Adipocyte (in vitro differentiated cells): Measurements from ENCODE around the gene SMARCC2.

Source experiments
- DNase-seq: peaks from one replicate; pipeline ENCODE4 v3.0.0-alpha.2; 2015; ENCODE audit warnings: low read depth
- H3K27me3 ChIP-seq: replicated peaks from 2 replicates; pipeline ENCODE4 v1.7.0; 2013; ENCODE audit warnings: mild to moderate bottlenecking, low read length, moderate library complexity; ENCODE audit not compliant: control insufficient read depth, insufficient read depth
- H3K36me3 ChIP-seq: 2 replicates; pipeline ENCODE4 v1.7.0; 2013; ENCODE audit warnings: low read length, mild to moderate bottlenecking, moderate library complexity; ENCODE audit not compliant: control insufficient read depth, insufficient read depth, severe bottlenecking
- H3K4me1 ChIP-seq: 2 replicates; pipeline ENCODE4 v1.7.0; 2013; ENCODE audit warnings: mild to moderate bottlenecking, low read length, moderate library complexity; ENCODE audit not compliant: control insufficient read depth, insufficient read depth
- H3K4me3 ChIP-seq: 2 replicates; pipeline ENCODE4 v1.7.0; 2013; ENCODE audit warnings: mild to moderate bottlenecking, low read length, moderate library complexity
- H3K9ac ChIP-seq: 2 replicates; pipeline ENCODE4 v1.7.0; 2013; ENCODE audit warnings: mild to moderate bottlenecking, low read length, moderate library complexity
- H3K9me3 ChIP-seq: 2 replicates; pipeline ENCODE4 v1.7.0; 2013; ENCODE audit warnings: mild to moderate bottlenecking, low read length, moderate library complexity; ENCODE audit not compliant: control insufficient read depth

Gene SMARCC2

GRCh38 chr12:56146492-56147460 lies 42.5 kb downstream of the SMARCC2 start:
- Histone ChIP-seq H3K36me3 (peaks cover 32% of the 10 kb centered on the region), H3K9ac (peak overlapping the region; percentile 68), H3K27me3 (no peaks in the 10 kb centered on the region), H3K4me1 (peaks cover 56% of the 10 kb centered on the region), H3K4me3 (no peak overlapping the region), H3K9me3 (no peaks in the 10 kb centered on the region)
- no peak for DNase-seq

- Histone ChIP-seq H3K9ac (no peak overlapping the region), H3K27me3 (no peaks in the 10 kb centered on the region), H3K9me3 (no peaks in the 10 kb centered on the region), H3K4me3 (no peak overlapping the region), H3K36me3 (peaks cover 45% of the 10 kb centered on the region), H3K4me1 (peaks cover 44% of the 10 kb centered on the region)
- no peak for DNase-seq
Observed at GRCh38 chr12:56145217-56145616, 44.1 kb downstream of the SMARCC2 start.

GRCh38 chr12:56143870-56144269 lies 45.4 kb downstream of the SMARCC2 start:
- H3K36me3 ChIP-seq: peaks cover 58% of the 10 kb centered on the region
- no peak for DNase-seq
- H3K4me1 ChIP-seq: peaks cover 44% of the 10 kb centered on the region
- H3K9ac ChIP-seq: no peak overlapping the region
- H3K9me3 ChIP-seq: no peaks in the 10 kb centered on the region
- no peaks in the 10 kb centered on the region for H3K27me3 ChIP-seq
- H3K4me3 ChIP-seq: no peak overlapping the region

GRCh38 chr12:56143217-56143616 lies 46.1 kb downstream of the SMARCC2 start:
- H3K27me3 ChIP-seq: no peaks in the 10 kb centered on the region
- H3K4me3 ChIP-seq: no peak overlapping the region
- H3K4me1 ChIP-seq: peaks cover 39% of the 10 kb centered on the region
- no peaks in the 10 kb centered on the region for H3K9me3 ChIP-seq
- no peak for DNase-seq
- peaks cover 65% of the 10 kb centered on the region for H3K36me3 ChIP-seq
- H3K9ac ChIP-seq: no peak overlapping the region

GRCh38 chr12:56141946-56142784 lies 47.1 kb downstream of the SMARCC2 start:
- H3K36me3 ChIP-seq: peaks cover 75% of the 10 kb centered on the region
- H3K4me1 ChIP-seq: peaks cover 30% of the 10 kb centered on the region
- no peaks in the 10 kb centered on the region for H3K9me3 ChIP-seq
- H3K27me3 ChIP-seq: no peaks in the 10 kb centered on the region
- H3K4me3 ChIP-seq: no peak overlapping the region
- no peak for DNase-seq
- no peak overlapping the region for H3K9ac ChIP-seq

GRCh38 chr12:56137853-56138571 lies 51.3 kb downstream of the SMARCC2 start:
- no peaks in the 10 kb centered on the region for H3K9me3 ChIP-seq
- H3K4me3 ChIP-seq: no peak overlapping the region
- DNase-seq: no peak
- H3K36me3 ChIP-seq: peaks cover 95% of the 10 kb centered on the region
- no peak overlapping the region for H3K9ac ChIP-seq
- no peaks in the 10 kb centered on the region for H3K4me1 ChIP-seq
- H3K27me3 ChIP-seq: no peaks in the 10 kb centered on the region

GRCh38 chr12:56134897-56135296 lies 54.4 kb downstream of the SMARCC2 start:
- Histone ChIP-seq H3K27me3 (no peaks in the 10 kb centered on the region), H3K4me3 (no peak overlapping the region), H3K9me3 (no peaks in the 10 kb centered on the region), H3K9ac (no peak overlapping the region), H3K4me1 (peaks cover 4% of the 10 kb centered on the region), H3K36me3 (peaks cover 94% of the 10 kb centered on the region)
- no peak for DNase-seq

- H3K36me3 ChIP-seq: peaks cover 54% of the 10 kb centered on the region
- no peak overlapping the region for H3K4me3 ChIP-seq
- no peaks in the 10 kb centered on the region for H3K27me3 ChIP-seq
- H3K9me3 ChIP-seq: no peaks in the 10 kb centered on the region
- DNase-seq: no peak
- H3K4me1 ChIP-seq: peaks cover 26% of the 10 kb centered on the region
- no peak overlapping the region for H3K9ac ChIP-seq
Observed at GRCh38 chr12:56130876-56131275, 58.4 kb downstream of the SMARCC2 start.

- peak overlapping the region; percentile 96 for H3K4me3 ChIP-seq
- peak overlapping the region; percentile 98 for H3K9ac ChIP-seq
- no peaks in the 10 kb centered on the region for H3K9me3 ChIP-seq
- peaks cover 48% of the 10 kb centered on the region for H3K36me3 ChIP-seq
- H3K27me3 ChIP-seq: no peaks in the 10 kb centered on the region
- DNase-seq: no peak
- H3K4me1 ChIP-seq: peaks cover 33% of the 10 kb centered on the region
Observed at GRCh38 chr12:56129942-56130495, 59.3 kb downstream of the SMARCC2 start.

GRCh38 chr12:56129206-56129941 lies 59.9 kb downstream of the SMARCC2 start:
- Histone ChIP-seq H3K36me3 (peaks cover 41% of the 10 kb centered on the region), H3K27me3 (no peaks in the 10 kb centered on the region), H3K9me3 (no peaks in the 10 kb centered on the region), H3K9ac (peak overlapping the region; percentile 98), H3K4me3 (peak overlapping the region; percentile 96), H3K4me1 (peaks cover 38% of the 10 kb centered on the region)
- DNase-seq: peak; percentile 80
